KG1 (cell line): Measurements from ENCODE around the gene MYBPHL.

ENCODE experiments used
- DNase-seq: peaks from one replicate; lab custom pipeline; 2025; lab: John Stamatoyannopoulos, UW

The MYBPHL gene

DNA sequence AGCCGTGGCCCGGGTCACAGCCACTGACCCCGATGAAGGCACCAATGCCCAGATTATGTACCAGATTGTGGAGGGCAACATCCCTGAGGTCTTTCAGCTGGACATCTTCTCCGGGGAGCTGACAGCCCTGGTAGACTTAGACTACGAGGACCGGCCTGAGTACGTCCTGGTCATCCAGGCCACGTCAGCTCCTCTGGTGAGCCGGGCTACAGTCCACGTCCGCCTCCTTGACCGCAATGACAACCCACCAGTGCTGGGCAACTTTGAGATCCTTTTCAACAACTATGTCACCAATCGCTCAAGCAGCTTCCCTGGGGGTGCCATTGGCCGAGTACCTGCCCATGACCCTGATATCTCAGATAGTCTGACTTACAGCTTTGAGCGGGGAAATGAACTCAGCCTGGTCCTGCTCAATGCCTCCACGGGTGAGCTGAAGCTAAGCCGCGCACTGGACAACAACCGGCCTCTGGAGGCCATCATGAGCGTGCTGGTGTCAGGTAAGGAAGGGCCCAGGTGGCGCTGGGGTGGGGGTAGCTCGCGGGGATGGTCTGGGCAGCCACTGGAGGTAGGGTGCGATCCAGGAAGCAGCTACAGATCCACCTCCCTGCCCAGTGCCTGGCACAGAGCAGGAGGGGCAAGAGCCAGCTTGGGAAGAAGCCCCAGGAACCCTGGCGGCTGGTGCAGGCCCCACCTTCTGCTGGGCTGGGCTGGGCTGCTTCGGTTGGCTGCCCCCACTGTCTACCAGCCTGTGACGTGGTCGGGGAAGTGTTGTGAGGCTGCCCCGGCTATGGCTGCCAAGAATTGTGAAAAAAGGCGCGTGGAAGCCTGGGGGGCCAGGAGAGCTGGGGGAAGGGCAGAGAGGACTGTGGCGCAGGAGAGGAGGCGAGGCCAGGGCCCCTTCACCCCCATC is 53.7 kb downstream of the MYBPHL start:
- DNase-seq = no peak

DNA sequence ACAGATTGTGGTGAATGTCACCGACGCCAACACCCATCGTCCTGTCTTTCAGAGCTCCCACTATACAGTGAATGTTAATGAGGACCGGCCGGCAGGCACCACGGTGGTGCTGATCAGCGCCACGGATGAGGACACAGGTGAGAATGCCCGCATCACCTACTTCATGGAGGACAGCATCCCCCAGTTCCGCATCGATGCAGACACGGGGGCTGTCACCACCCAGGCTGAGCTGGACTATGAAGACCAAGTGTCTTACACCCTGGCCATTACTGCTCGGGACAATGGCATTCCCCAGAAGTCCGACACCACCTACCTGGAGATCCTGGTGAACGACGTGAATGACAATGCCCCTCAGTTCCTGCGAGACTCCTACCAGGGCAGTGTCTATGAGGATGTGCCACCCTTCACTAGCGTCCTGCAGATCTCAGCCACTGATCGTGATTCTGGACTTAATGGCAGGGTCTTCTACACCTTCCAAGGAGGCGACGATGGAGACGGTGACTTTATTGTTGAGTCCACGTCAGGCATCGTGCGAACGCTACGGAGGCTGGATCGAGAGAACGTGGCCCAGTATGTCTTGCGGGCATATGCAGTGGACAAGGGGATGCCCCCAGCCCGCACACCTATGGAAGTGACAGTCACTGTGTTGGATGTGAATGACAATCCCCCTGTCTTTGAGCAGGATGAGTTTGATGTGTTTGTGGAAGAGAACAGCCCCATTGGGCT is 54.5 kb downstream of the MYBPHL start:
- DNase-seq = no peak

- no peak for DNase-seq
Observed at GRCh38 chr1:109251277-109252166, 55.3 kb downstream of the MYBPHL start.

DNA sequence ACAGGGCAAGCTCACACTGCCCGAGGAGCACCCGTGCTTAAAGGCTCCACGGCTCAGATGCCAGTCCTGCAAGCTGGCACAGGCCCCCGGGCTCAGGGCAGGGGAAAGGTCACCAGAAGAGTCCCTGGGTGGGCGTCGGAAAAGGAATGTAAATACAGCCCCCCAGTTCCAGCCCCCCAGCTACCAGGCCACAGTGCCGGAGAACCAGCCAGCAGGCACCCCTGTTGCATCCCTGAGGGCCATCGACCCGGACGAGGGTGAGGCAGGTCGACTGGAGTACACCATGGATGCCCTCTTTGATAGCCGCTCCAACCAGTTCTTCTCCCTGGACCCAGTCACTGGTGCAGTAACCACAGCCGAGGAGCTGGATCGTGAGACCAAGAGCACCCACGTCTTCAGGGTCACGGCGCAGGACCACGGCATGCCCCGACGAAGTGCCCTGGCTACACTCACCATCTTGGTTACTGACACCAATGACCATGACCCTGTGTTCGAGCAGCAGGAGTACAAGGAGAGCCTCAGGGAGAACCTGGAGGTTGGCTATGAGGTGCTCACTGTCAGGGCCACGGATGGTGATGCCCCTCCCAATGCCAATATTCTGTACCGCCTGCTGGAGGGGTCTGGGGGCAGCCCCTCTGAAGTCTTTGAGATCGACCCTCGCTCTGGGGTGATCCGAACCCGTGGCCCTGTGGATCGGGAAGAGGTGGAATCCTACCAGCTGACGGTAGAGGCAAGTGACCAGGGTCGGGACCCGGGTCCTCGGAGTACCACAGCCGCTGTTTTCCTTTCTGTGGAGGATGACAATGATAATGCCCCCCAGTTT is 56.1 kb downstream of the MYBPHL start:
- no peak for DNase-seq

- DNase-seq = no peak
Observed at GRCh38 chr1:109249654-109250401, 57.0 kb downstream of the MYBPHL start.

DNA sequence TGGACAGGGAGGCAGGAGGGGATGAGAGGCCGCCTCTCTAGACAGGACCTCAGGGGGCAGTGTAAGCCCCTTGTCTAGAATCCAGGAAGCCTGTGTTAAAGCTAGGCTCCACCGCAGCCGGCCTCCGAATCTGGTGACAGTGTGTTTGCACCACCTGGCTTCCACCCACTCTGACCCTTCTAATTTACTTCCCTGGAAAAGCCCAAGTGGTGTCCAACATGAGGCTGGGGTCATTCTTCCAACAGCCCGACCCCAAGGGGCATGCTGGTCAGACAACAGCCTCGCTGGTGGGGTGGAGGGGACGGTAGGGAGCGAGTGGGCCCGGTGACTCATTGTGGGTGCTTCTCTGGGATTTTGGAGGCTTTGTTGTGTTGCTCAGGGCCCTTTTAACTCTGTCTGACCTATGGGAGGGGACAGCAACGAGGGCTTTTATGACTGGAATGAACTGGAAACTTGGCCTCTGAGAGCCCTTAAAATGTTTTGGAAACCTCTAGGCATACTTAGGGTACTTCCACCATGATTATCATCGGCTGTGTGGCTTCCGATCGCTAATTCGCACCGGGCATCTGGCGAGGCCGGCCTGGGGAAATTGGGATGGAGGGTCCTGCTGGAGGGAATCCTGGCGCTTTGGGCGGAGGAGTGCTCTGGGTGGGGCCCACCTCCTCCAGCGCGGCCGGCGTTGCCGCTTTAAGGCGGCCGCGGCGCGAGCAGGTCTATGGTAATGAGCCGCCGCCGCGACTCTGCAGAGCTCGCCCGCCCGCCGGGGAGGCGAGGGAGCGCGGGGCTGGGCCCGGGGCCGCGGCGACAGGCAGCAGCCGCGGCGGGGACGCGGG is 57.8 kb downstream of the MYBPHL start, which contains the start of gene CELSR2:
CELSR2 (plus strand) TSS at position 743 of the 833 bp plus-strand sequence. CDS start 541 bp downstream, outside the sequence.
- no peak for DNase-seq

GRCh38 chr1:109248444-109248796 is 58.4 kb downstream of the MYBPHL start:
- no peak for DNase-seq

DNA sequence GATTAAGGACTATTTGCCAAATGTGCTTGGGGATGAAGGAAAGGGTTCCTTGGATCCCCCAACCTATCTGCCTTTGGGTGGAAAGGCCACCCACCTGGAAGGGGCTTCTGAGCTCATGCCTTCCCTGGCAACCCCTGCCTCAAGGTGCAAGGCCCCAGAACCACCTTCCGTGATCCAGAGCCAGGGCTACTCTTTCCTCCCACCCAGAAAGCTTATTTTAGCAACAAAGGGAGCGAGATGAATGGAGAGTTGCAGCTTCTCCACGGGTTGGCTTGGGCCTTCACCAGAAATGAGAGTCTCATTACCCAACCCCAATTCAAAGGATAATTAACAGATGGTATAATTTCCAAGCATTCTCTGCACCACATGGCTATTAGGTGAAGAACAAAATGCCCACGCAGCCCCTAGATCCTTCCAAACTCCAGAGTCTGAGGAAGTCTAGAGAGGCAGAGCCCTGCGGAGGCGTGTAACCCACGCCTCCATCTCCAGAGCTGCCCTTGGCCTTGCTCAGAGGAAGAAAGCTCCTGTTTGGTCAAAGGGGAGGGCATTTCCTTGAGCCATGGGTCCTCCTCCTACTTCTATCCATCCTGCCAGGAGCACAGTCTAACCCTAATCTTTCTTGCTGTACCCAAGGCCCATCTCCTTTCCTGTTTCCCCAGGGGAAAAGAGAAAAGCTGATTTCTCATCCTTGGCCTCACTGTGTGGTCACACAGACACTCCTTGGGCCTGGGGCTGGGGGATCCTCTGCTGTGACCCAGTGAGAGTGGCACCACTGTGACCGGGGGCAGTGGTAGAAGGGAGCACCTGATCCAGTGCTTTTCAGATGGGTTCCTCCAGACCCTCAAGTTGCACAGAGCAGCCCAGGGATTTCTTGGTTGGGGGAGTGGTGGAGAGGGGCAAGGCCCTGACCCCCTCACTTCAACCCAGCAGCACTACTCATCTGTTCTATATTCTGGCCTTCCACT is 59.1 kb downstream of the MYBPHL start:
- no peak for DNase-seq

DNA sequence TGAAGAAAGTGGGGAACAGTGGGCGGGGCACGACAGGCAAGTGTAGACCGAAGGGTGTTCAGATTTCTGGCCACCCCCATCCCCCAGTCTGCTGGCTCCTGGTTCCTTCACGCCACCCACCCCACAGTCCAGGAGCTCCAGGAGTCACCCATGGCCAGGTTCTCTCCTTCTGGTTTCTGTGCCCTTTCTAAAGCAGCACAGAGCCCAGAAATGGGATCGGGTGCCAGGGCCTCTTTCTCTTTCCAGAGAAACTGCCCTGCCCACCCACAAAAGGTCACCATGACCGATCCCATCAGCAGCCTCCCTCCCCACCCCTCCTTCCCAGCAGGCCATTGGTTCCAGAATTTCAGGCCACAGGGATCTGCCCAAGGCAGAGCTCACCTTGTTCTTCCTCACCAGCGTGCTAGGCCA is 60.7 kb downstream of the MYBPHL start:
- no peak for DNase-seq

- no peak for DNase-seq
Observed at GRCh38 chr1:109243860-109244552, 62.8 kb downstream of the MYBPHL start.

DNA sequence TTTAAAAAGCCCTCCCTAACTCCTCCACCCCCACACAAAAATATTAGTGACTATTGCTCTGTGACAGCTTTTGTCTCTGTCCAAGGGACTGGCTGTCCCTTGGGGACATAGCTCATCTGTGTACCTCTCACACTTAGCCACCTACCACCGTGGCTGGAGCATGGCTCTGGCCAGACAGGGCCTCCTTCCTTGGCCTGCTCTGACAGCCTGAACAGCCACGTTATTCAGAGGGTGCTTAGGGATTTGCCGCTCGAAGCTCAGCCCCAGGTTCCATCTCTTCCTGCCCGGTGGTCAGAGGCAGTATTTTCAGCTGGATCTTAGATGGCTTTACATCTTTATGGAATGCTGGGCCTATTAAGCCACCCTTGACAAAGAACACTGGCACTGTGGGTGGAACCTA is 63.6 kb downstream of the MYBPHL start:
- no peak for DNase-seq

DNA sequence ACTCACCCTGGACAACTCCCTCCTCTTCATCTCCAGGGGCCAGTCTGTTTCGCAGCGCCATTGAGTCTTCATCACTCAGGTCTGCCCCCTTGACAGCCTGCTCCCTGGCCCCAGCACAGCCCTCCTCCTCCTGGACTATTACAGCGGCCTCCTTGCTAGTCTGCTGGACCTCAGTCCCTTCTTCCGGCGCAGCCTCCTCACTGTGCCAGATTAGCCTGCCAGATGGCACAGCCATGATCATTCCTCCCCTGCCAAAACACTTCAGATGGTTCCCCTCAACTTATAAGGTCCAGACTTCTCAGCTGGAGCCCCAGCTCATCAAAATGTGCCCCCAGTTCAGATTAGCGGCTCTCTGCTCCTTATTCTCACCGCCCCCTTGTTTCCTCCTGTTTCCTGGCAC is 64.4 kb downstream of the MYBPHL start:
- no peak for DNase-seq
